Muscle of arm (tissue), 12 donors: Measurements from ENCODE around the gene NEK10. TPM values are rescaled to one million over a fixed set of nuclear protein-coding genes. Genes with fewer than 3 reads are reported as not detected.
"Not testable (repeated sequence)": the region's sequence is repeated elsewhere in the genome, so short reads cannot be mapped to it uniquely, and the experiment has no call there.

ENCODE experiments used
- DNase-seq: peaks from one replicate; pipeline ENCODE4 v3.0.0-alpha.2; 2013
- polyA plus RNA-seq, 12 donors: library from polyadenylated mRNA; unstranded; fragments of 120-200 nt; gene quantifications; one replicate each; pipeline ENCODE4 v1.2.1, GENCODE V29; 2013; ENCODE audit not compliant: insufficient read length in 12 of 12

NEK10 gene
- polyA plus RNA-seq, 12 donors = 1.6 to 7.6 (median 5.0) TPM; not detected in 2

DNA sequence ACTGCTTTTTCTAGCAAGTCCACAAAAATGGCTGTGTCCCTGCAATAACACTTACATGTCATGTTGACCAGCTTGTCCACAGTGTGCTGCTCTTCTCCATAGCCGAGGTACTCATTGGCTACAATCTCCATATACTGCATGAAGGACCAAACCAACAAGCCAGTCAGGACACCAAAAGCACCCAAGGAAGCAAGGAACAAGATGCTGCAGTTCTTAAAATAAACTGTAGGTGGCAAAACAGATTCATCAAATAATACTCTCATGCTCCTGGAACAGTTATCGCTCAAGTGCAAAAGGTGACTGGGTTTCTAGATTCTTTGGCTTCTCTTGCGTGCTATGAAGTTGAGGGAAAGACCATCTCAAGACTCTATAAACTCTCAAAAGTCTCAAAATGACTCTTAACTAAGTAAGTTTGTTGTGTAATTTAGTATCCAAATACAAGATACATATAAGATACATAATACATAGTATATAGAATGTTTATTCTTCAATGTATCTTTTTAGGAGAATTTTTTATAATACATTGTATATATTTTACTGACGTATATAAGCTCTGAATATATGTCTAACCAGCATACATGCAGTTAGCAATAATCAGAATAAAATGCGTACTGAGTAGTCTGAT, 57.0 kb downstream of the NEK10 start:
- peak; percentile 53 for DNase-seq

DNA sequence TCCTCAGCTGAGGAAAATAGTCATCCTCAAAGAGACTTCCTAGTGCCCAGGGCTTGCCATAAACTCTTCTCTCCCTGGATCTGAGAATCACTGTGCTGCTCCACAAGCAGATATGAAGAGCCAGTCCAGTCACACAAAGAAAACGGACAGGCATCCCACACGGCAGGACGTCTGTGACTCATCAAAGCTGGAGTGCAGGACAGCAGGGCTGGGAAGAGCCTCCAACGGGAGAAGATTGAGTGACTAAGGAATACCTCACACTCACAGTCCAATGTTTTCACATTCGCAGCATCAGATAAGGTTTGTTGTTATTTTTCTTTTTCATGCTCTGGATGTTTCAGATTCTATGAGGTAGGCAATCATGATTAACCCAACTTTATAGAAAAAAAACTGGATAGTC, 57.8 kb downstream of the NEK10 start:
- DNase-seq = no peak

DNA sequence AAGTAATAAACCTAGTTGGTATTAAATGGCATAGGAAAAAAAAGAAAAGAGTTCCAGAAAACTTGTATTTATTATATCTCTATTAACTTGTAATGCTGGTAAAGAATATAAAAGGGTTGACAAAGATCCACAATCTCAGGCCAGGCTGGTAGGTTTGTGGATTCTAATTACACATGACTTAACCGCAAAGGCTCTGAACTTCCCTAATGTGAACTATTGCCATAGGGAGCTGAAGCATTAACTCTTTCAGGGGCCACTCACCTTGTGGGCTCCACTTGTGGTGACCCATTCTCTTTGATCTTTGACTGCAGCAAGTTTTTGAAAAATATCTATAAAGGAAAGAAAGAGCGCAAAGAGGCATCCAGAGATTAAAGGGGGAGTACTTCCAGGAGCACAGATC, 58.5 kb downstream of the NEK10 start:
- no peak for DNase-seq

DNA sequence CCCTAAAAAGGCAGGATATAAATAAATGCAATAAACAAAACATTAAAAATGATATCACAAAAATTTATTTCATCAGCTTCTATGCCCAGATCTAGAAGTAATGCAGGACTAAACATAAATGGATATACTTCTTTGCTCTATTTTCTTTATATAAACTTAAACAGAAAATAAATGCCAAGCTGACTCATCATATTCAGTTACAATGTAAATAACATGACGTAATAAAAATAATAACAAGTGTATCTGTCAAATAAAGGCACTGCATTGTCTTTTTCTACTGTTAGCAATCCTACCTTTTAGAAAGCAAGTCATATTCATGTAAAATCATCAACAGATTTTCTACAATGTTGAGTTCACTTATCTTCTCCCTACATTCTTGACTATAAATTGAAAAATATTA, 61.6 kb downstream of the NEK10 start:
- no peak for DNase-seq

DNA sequence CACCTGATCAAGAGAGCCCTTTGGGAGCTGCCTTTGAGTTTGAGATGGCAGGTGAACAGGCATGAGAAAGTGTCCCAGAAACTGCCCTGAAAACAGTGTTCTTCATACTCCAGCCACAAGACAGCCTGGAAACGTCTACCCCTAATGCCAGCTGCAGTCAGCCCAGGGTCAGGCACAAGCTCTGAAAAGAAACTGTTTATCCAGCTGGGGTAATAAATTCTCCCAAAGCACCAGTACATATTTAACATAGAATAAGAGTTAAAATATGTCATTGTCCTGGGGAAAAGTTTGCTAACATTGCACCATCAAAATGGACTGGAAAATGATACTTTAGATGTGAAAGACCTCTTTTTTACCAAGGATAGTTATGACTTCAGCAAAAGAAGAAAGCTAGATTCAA, 66.3 kb downstream of the NEK10 start:
- DNase-seq = no peak

DNA sequence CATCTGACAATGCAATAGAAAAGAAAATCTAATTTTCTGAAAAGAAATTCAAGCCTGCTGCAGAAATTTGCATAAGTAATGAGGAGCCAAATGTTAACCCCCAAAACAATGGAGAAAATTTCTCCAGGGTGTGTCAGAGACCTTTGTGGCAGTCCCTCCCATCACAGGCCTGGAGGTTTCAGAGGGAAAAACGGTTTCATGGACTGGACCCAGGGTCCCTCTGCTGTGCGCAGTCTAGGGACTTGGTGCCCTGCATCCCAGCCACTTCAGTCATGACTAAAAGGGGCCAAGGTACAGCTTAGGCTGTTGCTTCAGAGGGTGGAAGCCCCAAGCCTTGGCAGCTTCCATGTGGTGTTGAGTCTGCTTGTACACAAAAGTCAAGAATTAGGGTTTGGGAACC, 70.2 kb downstream of the NEK10 start:
- not testable (repeated sequence) for DNase-seq

DNA sequence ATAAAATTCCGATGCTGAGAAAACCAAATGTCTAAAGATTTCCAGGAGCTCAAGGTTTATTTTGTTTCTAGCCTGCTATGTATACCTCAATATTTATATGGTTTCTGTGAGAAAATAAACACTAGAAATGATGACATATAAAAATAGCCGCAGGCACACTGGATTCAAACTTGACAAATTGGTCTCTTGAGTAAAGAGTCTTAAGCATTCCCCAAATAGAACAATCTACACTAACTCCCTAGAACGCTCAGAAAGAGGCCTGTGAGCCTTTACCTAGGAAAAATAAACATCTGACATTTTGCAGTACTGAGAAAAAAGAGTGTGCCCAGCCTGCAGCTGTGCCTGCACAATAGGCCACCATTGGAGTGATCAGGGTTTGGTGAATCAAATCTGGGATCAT, 75.2 kb downstream of the NEK10 start:
- no peak for DNase-seq

DNA sequence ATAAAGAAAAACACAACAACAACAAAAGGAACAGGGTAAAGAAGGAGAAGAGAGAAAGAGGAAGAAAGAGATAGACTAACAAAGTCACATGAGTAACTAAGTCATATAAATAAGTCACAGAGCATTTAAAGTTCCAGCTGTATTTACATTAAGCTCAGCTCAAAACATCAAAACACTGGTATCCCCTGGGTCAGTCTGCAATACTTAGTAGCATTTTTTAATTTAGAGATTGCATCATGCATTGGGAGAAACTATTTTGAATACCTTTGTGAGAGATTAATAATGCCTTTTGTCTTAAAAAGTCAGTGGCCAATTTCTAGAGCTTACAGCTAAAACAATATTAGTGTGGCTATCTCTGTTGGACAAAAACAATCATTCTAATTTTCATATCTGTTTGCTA, 78.4 kb downstream of the NEK10 start:
- DNase-seq = no peak

DNA sequence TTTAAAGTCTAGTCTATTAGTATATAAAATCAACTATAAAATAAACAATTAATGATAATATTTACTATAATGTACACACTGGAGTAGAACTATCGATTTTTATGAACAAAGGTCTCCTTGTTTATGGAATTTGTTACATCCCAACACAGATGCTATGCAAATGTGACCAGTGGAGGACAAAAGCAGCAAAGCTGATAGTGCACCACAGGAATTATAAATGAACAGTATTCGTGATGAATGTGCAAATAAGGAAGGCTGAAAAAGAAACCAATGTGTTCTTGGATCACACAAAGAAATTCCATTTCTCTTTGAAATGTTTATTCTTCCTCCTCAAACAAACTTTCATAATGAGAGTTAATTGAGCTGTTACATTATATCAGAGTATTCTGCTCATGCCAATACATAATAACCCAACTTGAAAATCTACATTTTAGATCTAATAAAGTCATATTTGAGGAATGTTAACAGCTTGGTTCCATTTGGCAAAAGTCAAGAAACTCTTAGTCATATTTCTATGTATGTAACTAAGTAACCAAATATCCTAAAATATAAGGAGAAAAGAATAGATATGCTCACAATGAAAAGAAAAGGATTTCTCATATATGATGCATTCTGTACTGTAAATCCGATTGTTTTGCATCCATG, 79.3 kb downstream of the NEK10 start:
- no peak for DNase-seq

DNA sequence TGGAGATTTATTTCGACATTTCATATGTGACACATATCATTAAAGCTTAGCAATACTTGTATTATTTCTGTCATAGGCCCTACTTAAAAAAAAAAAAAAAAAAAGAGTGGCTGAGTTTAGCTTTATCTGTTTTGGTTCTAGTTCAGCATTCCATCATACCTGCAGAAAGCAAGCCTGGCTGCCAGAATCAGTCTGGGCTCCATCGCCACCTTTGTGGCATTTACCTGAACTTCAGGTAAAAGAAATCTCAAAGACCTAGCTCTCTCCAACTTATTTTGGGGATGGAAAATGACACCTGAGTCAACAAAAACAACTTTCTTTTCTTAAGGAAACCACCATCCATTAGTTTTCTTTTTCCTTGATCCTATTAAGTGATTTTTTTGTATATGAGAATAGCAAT, 82.1 kb downstream of the NEK10 start:
- DNase-seq = no peak

DNA sequence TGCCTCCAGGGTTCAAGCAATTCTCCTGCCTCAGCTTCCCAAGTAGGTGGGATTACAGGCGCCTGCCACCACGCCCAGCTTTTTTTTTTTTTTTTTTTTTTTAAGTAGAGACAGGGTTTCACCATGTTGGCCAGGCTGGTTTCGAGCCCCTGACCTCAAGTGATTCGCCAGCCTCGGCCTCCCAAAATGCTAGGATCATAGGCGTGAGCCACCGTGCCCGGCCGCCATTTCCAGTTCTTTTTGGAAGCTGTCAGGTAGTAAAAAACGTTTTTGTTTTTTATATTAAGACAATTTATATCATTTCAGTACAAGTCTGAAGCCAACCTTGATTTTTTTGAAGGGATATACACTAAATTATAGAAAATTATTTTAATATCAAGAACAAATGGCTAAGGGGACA, 82.7 kb downstream of the NEK10 start:
- DNase-seq = not testable (repeated sequence)

DNA sequence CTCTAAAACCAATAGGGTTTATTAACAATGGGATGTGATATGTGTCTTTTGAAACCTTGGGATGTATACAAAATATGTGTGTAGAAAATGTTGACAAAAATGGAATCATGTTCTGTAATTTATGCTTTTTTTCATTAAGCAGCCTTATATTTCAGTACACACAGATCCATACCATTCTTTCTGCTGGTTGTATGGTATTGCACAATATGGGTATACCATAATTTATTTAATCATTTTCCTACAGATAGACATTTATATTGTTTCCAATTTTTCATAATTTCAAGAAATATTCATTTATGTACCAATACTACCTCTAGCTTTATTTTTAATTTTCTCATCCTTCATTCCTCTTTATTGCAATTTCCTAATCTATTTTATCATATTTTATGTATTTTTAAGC, 83.5 kb downstream of the NEK10 start:
- no peak for DNase-seq

DNA sequence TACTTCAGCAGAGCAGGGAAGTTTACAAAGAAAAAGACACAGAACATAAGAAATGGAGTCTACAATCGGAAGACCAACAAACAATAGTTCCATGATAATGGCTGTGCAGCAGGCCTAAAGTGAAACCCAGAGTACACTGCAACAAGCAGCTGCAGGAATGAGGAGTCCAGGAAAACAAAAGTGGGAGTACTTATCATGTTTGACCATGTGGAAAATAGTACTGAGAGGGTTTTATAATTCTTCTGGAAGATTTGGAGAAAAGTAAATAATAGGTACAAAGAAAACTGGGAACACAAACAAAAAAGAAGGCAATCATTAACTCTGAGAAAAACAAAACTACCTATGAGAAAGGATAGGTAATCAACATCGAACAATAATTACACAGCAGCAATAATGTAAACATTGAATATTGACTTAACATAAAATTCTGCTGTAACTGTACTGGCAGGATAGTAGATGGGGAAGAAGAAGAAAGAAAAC, 87.5 kb downstream of the NEK10 start:
- no peak for DNase-seq

DNA sequence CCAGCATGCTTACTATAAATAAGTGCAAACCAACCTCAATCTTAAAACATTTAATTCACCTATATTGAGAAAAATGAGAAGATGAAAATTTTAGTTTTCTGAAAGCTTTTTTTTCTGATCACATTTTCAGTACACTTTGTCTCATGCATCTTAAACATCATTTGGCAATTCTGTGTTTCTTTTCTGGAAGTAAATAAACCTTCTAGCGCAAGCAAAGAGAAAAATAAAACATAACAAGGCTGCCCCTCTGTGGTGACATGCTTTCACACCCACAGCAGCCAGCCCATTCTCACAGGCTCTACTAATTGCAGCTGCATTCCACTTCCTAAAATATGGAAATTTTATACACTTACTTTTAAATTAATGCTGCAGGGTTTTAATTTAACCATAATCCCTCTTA, 90.1 kb downstream of the NEK10 start:
- peak; percentile 46 for DNase-seq

DNA sequence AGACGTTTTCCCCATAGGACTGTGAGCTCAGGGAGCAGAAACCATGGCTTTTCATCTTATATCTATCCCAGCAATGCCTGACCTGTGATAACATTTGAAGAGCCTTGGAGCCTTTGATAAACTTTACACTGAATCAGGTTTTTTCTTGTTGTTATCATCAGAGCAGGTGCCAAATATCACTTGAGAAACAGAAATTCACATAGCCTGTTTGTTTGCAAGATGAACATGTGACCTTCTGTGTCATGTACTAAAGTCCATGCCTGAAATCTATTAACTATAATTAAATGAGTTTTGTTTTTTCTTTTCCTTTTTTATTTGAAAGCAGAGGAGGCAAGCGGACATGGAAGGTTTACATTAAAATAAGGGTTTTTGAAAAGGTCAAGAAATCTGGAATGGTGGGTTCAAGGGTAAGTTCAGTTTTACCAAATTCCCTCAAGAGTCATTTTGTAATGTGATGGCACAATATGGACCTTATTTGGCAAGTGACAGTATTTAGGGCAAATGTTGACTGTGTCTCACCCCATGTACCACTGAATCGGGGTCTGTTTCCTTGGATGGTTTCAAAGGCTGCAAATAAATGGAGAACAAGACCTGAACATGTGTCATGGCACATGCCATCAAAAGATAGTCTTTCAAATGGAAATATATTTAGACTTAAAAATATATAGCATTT, 90.7 kb downstream of the NEK10 start:
- DNase-seq = no peak

DNA sequence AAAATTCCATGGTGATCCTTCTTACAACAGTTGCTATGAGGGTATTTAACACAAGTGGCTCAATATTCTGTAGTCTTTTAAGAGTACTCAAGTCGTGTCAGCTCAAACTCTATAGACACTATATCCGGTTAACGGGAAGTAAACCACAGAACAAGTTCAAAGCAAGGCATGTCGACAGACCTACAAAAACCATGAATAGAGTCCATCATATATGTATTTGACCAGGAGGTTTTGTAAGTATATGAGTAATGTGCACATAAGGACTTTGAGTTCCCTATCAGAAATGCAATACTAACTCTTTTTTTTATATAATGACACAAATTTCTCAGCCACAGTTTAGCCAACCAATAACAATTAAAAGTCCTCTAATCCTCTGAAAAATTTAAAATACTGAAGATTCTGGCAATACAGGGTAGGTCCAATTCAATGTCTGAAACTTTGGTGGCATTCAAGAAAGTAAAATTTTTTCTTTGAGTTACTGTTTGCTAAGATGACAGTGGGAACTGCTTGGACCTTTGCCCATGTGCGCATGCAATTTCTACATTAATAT, 93.7 kb downstream of the NEK10 start:
- no peak for DNase-seq

DNA sequence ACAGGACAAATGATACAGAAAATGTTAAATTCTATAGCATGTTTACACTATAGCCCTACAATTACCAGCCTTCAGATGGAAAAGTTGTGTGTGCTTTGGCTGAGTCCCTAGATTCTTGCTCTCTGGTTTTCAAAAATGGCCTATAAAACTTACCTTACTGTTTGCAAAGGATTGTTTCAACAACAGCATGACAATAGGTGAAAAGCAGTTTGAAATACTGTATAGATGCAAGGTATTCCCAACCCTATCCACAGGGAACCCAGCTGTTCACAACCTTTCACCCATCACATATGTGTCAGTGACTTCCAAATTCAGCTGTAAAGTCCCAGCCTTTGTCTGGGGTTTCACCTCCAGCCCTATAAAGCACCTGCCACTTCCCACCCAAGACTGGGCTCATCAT, 97.3 kb downstream of the NEK10 start:
- no peak for DNase-seq

DNA sequence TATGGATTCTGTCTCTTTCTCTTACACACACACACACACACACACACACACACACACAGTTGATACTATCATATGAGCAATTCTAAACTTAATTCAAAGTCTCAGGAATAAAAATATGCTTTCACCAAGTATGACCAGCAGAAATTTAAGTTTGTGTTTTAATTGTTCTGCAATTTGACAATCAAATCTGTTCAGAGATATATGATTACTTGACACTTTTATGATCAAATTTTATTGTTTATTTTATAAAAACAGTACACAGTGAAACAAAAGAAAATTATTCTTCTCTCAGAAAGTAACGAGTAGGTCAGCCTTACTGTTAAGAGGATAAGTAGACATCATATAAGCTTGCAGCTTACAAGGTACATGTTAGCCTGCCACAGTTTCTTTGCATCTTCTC, 114.3 kb downstream of the NEK10 start:
- DNase-seq = no peak

DNA sequence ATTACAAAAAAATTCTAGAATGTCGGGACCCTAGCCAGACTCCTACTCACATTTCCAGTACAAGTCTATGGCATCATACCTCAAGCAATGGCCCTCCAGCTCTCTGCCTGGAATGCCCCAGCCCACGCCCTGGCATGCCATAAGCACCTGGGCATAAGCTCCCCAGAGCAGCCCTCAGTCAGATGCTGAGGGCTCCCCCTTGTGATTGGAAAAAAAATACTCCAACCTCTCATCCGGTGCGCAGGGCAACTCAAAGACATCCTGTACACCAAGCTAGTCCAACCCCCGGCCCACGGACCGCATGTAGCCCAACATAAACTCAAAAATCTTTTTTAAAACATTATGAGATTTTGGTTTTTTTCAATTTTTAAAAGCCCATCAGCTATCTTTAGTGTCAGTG, 115.4 kb downstream of the NEK10 start:
- no peak for DNase-seq

DNA sequence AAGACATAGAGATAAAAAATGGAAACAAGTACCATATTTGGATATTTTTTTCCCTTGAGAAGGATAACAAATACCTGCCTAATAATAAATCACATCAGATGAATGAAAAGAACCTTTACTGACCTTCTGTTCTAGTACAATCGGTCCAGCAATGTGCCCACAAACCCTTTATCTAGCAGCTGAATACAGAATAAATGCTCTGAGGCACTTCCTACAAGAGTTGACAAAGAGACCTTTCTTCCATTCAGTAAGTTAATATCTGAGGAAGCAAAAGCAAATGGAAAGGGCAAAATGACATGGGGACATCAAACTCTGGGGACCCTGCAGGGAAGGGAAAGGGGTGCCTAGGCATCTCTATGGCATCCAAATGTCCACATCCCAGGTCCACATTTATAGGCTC, 115.8 kb downstream of the NEK10 start:
- DNase-seq = no peak

DNA sequence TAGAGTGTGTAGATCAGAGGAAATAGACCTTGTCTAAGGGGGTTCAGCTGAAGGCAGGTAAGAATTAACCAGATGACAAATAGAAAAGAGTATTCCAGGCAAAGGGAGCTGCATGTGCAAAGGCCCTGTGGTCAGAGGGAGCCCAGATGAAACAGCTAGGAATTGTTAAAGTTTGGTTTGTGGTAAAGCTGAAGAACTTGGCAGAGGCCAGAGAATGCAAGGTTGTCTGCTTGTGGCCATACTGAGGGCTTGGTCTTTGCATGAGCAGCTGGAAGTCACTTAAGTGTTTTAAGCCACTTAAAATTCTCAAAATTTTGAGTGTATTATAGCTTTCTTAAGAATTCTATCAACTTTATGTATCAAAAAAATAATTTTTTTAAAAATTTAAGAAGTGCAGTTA, 116.5 kb downstream of the NEK10 start:
- no peak for DNase-seq

DNA sequence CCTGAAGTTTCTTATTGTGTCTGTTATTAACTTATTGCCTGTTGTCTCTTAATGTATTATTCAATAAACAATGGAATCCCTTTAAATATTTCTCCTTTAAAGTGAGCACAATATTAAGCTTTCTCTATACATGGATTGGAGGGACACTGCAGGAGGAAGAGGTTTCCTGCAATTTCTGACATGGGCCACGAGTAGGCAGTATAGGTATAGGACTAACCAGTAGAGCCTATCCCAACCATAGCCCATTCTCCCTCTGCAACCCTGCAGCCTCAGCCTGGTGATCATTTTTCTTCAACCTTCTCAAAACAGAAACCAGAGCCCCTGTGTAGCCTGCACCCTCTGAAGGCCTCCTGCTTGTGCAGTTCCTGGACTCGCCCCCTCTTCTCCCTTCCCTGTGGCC, 124.8 kb downstream of the NEK10 start:
- no peak for DNase-seq

DNA sequence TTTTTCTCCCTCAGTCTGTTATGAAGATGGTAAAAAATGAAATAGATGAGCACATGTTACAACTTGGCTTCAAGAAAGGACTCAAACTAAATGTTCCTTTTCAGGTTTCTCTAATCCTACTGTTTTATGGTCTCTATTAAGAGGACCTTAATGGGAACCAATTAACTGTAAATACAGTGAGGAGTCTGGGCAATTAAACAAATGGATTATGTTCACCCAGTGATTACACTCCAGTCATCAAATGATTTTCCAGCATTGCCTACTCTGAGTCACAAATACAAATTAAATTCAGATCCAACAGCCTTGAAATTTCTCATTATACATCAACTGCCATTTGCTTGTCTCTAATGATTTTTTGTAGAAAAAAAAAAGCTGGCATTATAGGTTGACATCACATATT, 129.2 kb downstream of the NEK10 start:
- DNase-seq = no peak
